Measurements from ENCODE around the gene LBX2.

GRCh38 chr2:74454654-74455511 lies 44.5 kb downstream of the LBX2 start, which contains the start of gene INO80B:
- TF ChIP-seq CTCF (IDR thresholded peaks at IDR 0.05 in 2 of 3, conservative IDR thresholded peaks at IDR 0.05 in 1 of 3; ENCODE audit: control insufficient read depth in 2 of 3, extremely low read depth in 1 of 3, insufficient read depth in 1 of 3, low read depth in 3 of 3, low read length in 3 of 3) (no peak), SPI1 (IDR thresholded peaks at IDR 0.05; ENCODE audit: borderline replicate concordance, insufficient read depth, low read depth, low read length) (no peak), CBX5 (IDR thresholded peaks at IDR 0.05; ENCODE audit: low read depth) (peak; percentile 86; the same call in 1 of the 2 replicates), YY1 (IDR thresholded peaks at IDR 0.05; ENCODE audit: low read depth, low read length) (peak; percentile 99)
- TF ChIP-seq, protein P1, sequence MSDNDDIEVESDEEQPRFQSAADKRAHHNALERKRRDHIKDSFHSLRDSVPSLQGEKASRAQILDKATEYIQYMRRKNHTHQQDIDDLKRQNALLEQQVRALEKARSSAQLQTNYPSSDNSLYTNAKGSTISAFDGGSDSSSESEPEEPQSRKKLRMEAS (IDR thresholded peaks at IDR 0.05; ENCODE audit: low read depth, low read length), result peak; percentile 77; the same call in 1 of the 2 replicates
